AG04449 (cell line): ENCODE measurements around the gene RDH8.

Experiments
- CTCF ChIA-PET: fragments of 350-600 bp; formaldehyde crosslinking; extraction: SDS; loops from one replicate; lab custom pipeline; 2021; ENCODE audit warnings: antibody characterized with exemption; lab: Yijun Ruan, JAX
- POLR2A ChIA-PET: fragments of 400-600, 350-600 bp; formaldehyde crosslinking; extraction: SDS; loops from one replicate; lab custom pipeline; 2020; ENCODE audit warnings: antibody characterized with exemption, inconsistent platforms; lab: Yijun Ruan, JAX
- DNase-seq: peaks from one replicate; pipeline ENCODE4 v3.0.0-alpha.2; 2010; ENCODE audit warnings: low read depth, low spot score
- H3K4me3 ChIP-seq: 2 replicates; pipeline ENCODE4 v1.5.1; 2011; ENCODE audit warnings: low read depth, mild to moderate bottlenecking, control low read depth, low read length
- TF ChIP-seq, protein P1 (sequence below): IDR thresholded peaks from one replicate; pipeline ENCODE4 v1.5.1; 2011; ENCODE audit warnings: mild to moderate bottlenecking, moderate library complexity, low read length, control low read depth, inconsistent platforms; ENCODE audit not compliant: insufficient read depth; ENCODE audit errors: missing control alignments

The RDH8 gene

DNA sequence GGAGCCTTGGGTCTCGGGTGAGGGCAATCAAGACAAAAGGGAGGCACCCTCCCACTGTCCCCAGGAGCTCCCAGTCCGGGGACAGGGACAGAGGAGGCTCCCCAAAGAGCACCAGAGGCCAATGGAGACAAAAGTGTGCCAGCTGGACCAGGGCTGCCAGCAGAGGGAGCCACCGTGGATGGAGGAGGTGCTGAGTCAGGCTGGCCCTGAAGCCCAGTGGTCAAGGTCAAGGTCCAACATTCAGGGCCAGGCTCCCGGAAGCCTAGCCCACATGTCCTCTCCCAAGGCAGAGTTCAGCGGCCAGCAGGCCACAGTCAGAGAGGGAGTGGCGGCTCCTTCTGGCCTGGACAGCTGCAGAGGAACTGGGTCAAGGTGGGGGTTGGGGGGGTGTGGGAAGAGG, 11.4 kb upstream of the RDH8 start:
- POLR2A ChIA-PET, result no interaction called here
- H3K4me3 ChIP-seq, result no peak overlapping the region
- TF ChIP-seq, protein P1, sequence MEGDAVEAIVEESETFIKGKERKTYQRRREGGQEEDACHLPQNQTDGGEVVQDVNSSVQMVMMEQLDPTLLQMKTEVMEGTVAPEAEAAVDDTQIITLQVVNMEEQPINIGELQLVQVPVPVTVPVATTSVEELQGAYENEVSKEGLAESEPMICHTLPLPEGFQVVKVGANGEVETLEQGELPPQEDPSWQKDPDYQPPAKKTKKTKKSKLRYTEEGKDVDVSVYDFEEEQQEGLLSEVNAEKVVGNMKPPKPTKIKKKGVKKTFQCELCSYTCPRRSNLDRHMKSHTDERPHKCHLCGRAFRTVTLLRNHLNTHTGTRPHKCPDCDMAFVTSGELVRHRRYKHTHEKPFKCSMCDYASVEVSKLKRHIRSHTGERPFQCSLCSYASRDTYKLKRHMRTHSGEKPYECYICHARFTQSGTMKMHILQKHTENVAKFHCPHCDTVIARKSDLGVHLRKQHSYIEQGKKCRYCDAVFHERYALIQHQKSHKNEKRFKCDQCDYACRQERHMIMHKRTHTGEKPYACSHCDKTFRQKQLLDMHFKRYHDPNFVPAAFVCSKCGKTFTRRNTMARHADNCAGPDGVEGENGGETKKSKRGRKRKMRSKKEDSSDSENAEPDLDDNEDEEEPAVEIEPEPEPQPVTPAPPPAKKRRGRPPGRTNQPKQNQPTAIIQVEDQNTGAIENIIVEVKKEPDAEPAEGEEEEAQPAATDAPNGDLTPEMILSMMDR, result peak; percentile 60
- CTCF ChIA-PET, result interaction anchor here (2.2 to 5.3 kb wide), 11 partner anchors 9 to 248 kb away, joined by 14 to 147 read pairs (median 31); partner anchors contain the start of genes COL5A3 and MRPL4
- DNase-seq, result no peak

DNA sequence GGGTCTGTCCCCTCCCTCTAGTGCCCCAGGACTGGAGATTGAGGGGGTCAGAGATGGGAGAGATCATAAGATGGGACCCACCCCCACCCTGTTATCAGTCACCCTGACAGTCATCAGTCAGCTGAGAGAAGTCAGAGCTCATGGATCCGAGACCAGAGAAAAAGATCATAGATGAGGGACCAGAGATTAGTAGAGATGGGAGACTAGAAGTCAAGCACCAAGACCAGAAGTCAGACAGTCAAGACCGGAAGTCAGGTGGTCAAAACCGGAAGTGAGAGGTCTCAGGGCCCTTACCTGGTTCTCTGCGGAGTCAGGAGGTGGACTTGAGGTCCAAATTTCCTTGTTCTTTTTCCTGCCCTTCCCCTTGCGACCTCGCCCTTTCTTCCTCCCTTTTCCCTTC, 10.0 kb upstream of the RDH8 start:
- POLR2A ChIA-PET, result no interaction called here
- DNase-seq, result no peak
- TF ChIP-seq, protein P1, result no peak
- CTCF ChIA-PET, result interaction anchor here (1.0 to 1.4 kb wide), 3 partner anchors 16 to 73 kb away, joined by 3 to 4 read pairs (median 4); no protein-coding TSS in a partner anchor
- H3K4me3 ChIP-seq, result no peak overlapping the region

DNA sequence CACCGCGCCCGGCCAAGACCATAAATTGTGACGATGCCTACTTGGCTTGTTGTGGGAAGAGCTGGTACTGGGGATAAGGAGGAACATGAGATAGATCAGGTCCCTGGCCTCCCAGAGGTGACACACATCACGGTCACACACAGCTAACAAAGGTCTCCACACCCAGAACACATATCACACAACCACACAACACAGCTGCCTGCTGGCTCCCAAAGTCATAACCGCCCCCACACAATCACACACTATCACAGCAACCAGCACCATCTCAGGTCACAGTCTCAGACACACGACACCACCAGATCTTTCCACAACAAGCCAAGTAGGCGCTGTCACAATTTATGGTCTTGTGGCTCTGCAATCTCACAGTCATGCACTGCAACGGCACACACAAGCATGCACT, 8.7 kb upstream of the RDH8 start:
- CTCF ChIA-PET, result interaction anchor here (1.3 to 2.5 kb wide), 3 partner anchors 46 to 74 kb away, joined by 3 to 7 read pairs (median 4); no protein-coding TSS in a partner anchor
- POLR2A ChIA-PET, result no interaction called here

DNA sequence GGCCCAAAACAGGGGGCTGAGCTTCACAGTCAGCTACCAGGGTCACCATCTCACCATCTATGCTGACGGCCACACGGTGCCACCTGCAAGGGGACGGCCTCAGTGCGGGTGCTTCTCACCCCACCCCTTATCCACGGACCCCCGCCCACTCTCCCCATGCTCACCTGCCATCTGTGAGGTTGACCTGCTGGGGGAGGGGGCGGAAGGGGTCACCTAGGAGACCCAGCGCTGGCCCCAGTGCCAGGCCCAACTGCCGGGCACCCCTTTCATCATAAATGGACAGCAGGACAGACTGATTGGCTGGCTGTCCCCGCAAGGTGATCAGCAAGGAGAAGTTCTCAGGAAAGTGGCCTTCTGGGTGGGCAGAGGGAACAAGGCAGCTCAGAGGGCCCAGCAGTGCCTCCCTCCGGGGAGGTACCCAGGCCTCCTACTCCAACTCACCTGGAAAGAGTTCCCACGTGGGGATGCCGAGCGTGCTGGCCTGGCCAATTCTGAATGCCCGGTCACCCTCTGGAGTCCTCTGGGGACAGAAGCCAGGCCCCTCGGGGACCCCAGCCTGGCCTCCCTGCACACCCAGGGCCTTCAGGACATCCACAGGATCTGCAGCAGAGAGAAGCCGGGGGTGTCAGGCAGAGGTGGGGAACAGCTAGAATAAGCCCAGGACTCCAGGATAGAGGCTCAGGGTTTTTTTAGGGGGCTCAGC, 7.5 kb upstream of the RDH8 start:
- no peak for DNase-seq
- H3K4me3 ChIP-seq, result no peak overlapping the region
- ChIA-PET POLR2A (no interaction called here), CTCF (interaction anchor here (0.8 to 2.5 kb wide), 6 partner anchors 8 to 75 kb away, joined by 3 to 7 read pairs (median 4); no protein-coding TSS in a partner anchor)
- TF ChIP-seq, protein P1, result no peak

More for the DNA sequence above, 8.7 kb upstream of the RDH8 start:
- H3K4me3 ChIP-seq, result no peak overlapping the region
- DNase-seq, result no peak
- TF ChIP-seq, protein P1, result no peak

DNA sequence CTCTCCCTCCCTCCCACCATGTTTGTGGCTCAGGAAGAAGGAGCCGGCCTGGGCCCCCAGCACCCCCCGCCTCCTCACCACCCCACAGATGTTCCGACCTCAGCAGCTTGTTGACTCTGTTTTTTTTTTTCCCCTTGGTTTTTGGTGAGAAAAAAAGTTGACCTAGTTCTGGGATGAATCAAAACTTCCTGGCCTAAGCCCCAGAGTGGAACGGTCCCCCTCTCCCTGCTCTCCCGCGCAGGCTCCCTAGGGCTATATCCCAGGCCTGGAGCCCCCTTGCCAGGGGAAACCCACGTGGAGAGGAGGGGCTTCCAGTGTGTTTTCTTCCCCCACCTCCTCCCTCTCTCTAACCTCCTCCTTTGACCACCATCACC, 7.0 kb upstream of the RDH8 start:
- CTCF ChIA-PET, result interaction anchor here (0.9 to 2.5 kb wide), 4 partner anchors 9 to 76 kb away, joined by 3 to 7 read pairs (median 4); no protein-coding TSS in a partner anchor
- DNase-seq, result no peak
- POLR2A ChIA-PET, result no interaction called here

DNA sequence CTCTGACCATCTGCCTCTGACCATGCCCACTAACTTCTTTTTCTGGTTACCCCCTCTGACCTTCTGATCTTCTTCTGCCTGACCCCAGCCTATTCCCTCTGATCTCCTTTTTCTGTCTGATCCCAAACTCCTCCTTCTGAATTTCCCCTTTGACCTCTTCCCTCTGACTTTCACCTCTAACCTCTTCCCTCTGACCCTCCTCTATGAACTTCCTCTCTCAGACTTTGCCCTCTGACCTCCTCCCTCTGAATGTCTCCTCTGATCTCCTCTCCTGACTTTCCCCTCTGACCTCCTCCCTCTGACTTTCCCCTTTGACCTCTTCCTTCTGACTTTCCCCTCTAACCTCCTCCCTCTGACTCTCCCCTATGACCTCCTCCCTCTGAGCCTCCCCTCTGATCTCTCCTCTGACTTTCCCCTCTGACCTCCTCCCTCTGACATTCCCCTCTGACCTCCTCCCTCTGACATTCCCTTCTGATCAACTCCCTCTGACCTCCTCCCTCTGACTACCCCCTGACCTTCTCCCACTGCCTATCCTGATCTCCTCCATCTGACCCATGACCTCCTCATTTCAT, 6.4 kb upstream of the RDH8 start:
- H3K4me3 ChIP-seq, result no peak overlapping the region
- TF ChIP-seq, protein P1, result no peak
- ChIA-PET CTCF (interaction anchor here (2.6 kb wide), 1 partner anchor 21 kb away, joined by 13 read pairs; no protein-coding TSS in a partner anchor), POLR2A (no interaction called here)
- no peak for DNase-seq

More for the DNA sequence above, 7.0 kb upstream of the RDH8 start:
- no peak overlapping the region for H3K4me3 ChIP-seq
- TF ChIP-seq, protein P1, result no peak
